ENCODE measurements around the gene TMPRSS3. TPM values are rescaled to one million over a fixed set of nuclear protein-coding genes. Genes with fewer than 3 reads are reported as not detected.

Gene TMPRSS3
- total and polyA plus RNA-seq, 2 donors, result not detected

DNA sequence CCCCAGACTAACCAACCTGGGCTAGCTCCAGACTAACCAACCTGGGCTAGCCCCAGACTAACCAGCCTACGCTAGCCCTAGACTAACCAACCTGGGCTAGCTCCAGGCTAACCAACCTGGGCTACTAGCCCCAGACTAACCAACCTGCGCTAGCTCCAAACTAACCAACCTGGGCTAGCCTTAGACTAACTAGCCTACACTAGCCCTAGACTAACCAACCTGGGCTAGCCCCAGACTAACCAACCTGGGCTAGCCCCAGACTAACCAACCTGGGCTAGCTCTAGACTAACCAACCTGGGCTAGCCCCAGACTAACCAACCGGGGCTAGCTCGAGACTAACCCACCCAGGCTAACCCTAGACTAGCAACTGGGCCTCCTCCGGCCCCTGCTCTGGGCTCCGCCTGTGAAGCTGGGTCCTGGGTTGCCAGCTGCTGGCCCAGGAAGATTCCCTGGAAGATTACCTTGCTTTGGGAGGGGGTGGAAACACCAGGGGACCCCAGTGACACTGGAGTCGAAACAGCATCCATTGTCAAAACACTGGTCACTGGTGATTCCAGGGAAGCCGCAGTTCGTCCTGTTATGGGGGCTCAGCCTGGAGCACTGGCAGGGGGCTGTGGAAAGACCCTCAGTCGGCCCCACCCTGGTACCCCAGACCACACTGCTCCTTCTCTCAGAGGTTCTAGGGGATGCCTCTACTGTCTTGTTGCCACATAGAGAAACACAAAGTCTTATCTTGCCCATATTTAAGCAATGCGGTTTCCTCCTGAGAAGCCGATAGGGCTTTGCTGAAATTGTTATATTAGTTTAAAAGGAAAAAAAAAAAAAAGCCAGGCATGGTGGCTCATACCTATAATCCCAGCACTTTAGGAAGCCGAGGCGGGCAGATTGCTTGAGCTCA is 46.2 kb downstream of the TMPRSS3 start:
- Histone ChIP-seq H3K27ac (ENCODE audit: low read depth) (no peak overlapping the region), H3K4me1 (ENCODE audit: insufficient read depth) (no peaks in the 10 kb centered on the region), H3K36me3 (ENCODE audit: insufficient read depth) (no peaks in the 10 kb centered on the region), H3K4me3 (ENCODE audit: low read depth, low read length) (no peak overlapping the region)
- DNase-seq (ENCODE audit: extremely low spot score), result no peak
- WGBS, result 80% methylated on average over 14 of the region's 14 CpGs

GRCh38 chr21:42348762-42349161 is 47.1 kb downstream of the TMPRSS3 start:
- WGBS, result 98% methylated on average over 2 of the region's 2 CpGs
- Histone ChIP-seq H3K27ac (ENCODE audit: low read depth) (no peak overlapping the region), H3K36me3 (ENCODE audit: insufficient read depth) (no peaks in the 10 kb centered on the region), H3K4me3 (ENCODE audit: low read depth, low read length) (no peak overlapping the region), H3K4me1 (ENCODE audit: insufficient read depth) (no peaks in the 10 kb centered on the region)
- DNase-seq (ENCODE audit: extremely low spot score), result no peak

GRCh38 chr21:42347601-42348327 is 48.1 kb downstream of the TMPRSS3 start:
- no peaks in the 10 kb centered on the region for H3K4me1 ChIP-seq (ENCODE audit: insufficient read depth)
- no peak for DNase-seq (ENCODE audit: extremely low spot score)
- H3K36me3 ChIP-seq (ENCODE audit: insufficient read depth), result no peaks in the 10 kb centered on the region
- 85% methylated on average over 30 of the region's 30 CpGs for WGBS
- H3K27ac ChIP-seq (ENCODE audit: low read depth), result no peak overlapping the region
- no peak overlapping the region for H3K4me3 ChIP-seq (ENCODE audit: low read depth, low read length)

DNA sequence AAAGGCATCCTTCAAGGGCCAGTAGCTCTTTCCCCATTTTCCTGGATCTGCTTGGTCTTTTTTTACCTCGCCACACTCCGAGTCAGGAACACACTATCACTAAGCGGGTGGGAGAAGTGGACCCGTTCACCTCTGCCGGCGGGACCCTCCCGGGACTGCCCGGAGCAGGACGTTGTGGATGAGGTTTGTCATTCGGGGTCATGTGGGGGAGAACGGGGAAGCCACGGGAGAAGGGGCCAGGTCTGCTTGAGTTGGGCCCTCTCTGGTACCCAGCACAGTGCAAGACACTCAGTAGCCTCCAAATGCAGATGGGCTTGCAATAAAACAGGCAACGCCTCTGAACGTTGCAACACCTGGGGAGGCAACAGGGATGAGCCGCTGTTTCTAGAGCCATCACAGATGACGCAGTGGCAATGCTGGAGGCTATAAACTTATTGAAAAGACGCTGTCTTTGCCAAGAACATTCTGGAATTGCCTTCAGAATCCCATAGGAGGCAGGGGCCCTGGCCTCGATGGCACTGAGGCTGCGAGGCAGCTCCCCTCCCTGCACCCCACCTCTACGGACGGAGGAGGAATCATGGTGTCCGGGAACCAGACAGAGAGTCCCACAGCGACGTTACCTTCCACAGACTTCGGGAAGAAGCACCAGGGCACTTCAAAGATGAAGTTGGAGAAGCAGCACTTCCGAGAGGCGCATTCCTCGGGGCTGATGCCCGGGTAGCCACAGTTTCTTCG is 48.8 kb downstream of the TMPRSS3 start:
- Histone ChIP-seq H3K36me3 (ENCODE audit: insufficient read depth) (no peaks in the 10 kb centered on the region), H3K27ac (ENCODE audit: low read depth) (no peak overlapping the region), H3K4me1 (ENCODE audit: insufficient read depth) (no peaks in the 10 kb centered on the region), H3K4me3 (ENCODE audit: low read depth, low read length) (no peak overlapping the region)
- WGBS, result 87% methylated on average over 30 of the region's 30 CpGs
- DNase-seq (ENCODE audit: extremely low spot score), result no peak

DNA sequence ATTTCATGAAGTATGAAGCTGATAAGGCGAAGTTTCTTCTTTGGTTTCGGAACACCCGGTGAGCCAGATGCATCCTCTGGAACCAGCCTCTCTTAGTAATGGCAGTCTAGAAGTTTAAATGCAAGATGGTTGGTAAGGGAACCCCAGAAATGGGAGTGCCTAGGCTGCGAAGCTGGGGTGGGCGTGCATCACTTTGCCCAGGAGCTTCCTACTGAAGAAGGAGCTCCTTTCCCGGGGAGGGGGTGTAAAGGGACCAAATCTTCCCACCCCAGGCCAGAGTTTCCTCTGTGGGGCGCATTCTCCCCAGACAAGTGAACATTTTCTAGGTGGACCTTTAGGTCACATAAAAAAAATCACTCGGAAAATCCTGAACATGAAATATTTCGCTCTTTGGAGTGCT is 49.4 kb downstream of the TMPRSS3 start:
- Histone ChIP-seq H3K27ac (ENCODE audit: low read depth) (no peak overlapping the region), H3K4me3 (ENCODE audit: low read depth, low read length) (no peak overlapping the region), H3K4me1 (ENCODE audit: insufficient read depth) (no peaks in the 10 kb centered on the region), H3K36me3 (ENCODE audit: insufficient read depth) (no peaks in the 10 kb centered on the region)
- no peak for DNase-seq (ENCODE audit: extremely low spot score)
- 88% methylated on average over 9 of the region's 9 CpGs for WGBS

GRCh38 chr21:42344631-42345030 is 51.2 kb downstream of the TMPRSS3 start:
- no peaks in the 10 kb centered on the region for H3K4me1 ChIP-seq (ENCODE audit: insufficient read depth)
- no peak overlapping the region for H3K4me3 ChIP-seq (ENCODE audit: low read depth, low read length)
- DNase-seq (ENCODE audit: extremely low spot score), result no peak
- H3K27ac ChIP-seq (ENCODE audit: low read depth), result no peak overlapping the region
- H3K36me3 ChIP-seq (ENCODE audit: insufficient read depth), result no peaks in the 10 kb centered on the region
- 74% methylated on average over 4 of the region's 4 CpGs for WGBS

DNA sequence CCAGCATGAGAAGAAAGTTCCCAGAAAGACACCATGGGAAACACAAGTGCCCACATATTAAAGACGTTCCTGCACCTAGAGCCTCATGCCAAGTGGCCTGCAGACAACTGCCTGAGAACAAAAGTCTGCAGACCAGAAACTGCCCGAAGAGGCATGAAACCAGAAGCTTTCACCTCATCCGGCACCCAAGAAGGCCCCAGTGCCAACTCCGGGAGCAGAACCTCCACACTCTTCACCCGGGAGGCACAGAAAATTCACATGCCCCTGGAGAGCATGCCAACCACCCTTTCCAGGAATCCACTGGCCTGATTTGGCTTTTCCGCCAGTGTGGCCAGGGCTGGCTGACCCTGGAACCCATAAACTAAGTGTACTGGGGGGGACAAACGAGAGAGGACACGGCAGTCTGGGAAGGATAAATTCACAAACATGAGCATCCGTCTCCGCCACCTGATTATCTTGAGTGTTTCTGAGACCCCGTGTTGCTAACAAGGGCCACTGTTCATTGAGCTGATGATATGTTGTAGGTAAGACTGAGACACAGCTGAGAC is 51.8 kb downstream of the TMPRSS3 start:
- no peak for DNase-seq (ENCODE audit: extremely low spot score)
- 83% methylated on average over 11 of the region's 11 CpGs for WGBS
- Histone ChIP-seq H3K36me3 (ENCODE audit: insufficient read depth) (no peaks in the 10 kb centered on the region), H3K4me3 (ENCODE audit: low read depth, low read length) (no peak overlapping the region), H3K27ac (ENCODE audit: low read depth) (no peak overlapping the region), H3K4me1 (ENCODE audit: insufficient read depth) (no peaks in the 10 kb centered on the region)

DNA sequence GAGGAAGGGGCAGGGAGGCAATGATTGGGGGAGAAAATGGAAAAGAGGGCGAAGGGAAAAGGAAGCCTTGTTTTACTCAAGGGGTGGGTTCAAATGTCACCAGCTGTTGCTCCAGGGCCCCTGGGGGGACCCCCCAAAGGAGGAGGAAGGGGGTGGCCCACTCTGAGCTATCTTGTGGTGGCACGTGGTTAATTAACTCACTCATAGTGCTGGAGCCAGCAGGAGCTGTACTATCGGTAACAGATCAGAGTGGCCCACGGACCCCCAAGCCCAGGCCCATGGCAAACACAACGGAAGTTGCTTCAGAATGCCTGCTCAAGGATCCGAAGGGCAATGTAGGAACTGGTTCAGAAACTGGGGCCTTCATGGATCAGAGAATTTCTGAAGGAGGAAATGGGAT is 52.3 kb downstream of the TMPRSS3 start:
- DNase-seq (ENCODE audit: extremely low spot score), result no peak
- WGBS, result 89% methylated on average over 6 of the region's 6 CpGs
- H3K4me1 ChIP-seq (ENCODE audit: insufficient read depth), result no peaks in the 10 kb centered on the region
- no peak overlapping the region for H3K4me3 ChIP-seq (ENCODE audit: low read depth, low read length)
- H3K36me3 ChIP-seq (ENCODE audit: insufficient read depth), result no peaks in the 10 kb centered on the region
- no peak overlapping the region for H3K27ac ChIP-seq (ENCODE audit: low read depth)

DNA sequence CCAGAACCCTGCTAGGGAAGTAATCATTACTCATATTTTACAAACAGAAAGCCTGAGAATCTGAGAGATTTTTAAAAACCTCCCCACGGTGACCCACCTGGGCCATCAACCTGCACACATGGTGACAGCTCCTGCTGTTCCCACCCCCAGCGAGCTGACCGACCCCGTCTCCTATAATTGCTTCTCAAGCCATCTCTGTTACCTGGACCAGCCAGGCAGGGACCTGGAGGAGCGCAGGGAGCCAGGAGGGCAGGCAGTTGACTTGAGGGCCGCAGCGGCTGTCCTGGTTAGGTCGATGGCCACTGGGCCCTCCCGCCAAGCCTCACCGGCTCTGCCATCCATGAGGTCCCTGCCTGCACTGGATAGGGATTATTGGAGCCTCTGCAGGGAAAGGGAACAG is 52.8 kb downstream of the TMPRSS3 start:
- DNase-seq (ENCODE audit: extremely low spot score), result no peak
- Histone ChIP-seq H3K4me3 (ENCODE audit: low read depth, low read length) (no peak overlapping the region), H3K4me1 (ENCODE audit: insufficient read depth) (no peaks in the 10 kb centered on the region), H3K27ac (ENCODE audit: low read depth) (no peak overlapping the region), H3K36me3 (ENCODE audit: insufficient read depth) (no peaks in the 10 kb centered on the region)
- 82% methylated on average over 10 of the region's 10 CpGs for WGBS

DNA sequence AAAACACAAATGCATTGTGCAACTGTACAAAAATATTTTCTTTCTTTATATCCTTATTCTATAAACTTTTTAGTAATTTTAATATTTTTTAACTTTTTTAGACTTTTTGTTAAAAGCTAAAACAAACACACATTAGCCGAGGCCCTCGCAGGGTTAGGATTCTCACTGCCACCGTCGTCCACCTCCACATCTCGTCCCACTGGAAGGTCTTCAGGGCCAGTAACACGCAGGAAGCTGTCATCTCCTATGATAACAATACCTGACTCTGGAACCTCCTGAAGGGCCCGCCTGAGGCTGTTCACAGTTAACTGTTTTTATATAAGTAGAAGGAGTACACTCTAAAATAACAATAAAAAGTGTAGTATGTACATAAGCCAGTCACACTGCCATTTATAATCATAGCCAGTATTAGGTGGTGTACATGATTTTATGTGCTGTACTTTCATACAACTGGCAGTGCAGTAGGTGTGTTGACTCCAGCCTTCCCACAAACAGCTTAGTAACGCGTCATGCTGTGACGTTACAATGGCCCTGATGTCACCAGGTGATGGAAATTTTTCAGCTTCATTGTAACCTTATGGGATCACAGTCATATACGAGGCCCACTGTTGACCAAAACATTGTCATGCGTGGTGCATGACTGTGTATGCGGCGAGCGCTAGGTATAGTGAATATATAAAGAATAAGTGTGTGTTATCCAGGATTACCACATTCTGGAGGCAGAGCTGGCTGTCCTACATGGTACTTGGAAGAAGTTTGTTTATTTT is 53.9 kb downstream of the TMPRSS3 start:
- 88% methylated on average over 15 of the region's 15 CpGs for WGBS
- DNase-seq (ENCODE audit: extremely low spot score), result no peak
- Histone ChIP-seq H3K36me3 (ENCODE audit: insufficient read depth) (no peaks in the 10 kb centered on the region), H3K27ac (ENCODE audit: low read depth) (no peak overlapping the region), H3K4me3 (ENCODE audit: low read depth, low read length) (no peak overlapping the region), H3K4me1 (ENCODE audit: insufficient read depth) (no peaks in the 10 kb centered on the region)

DNA sequence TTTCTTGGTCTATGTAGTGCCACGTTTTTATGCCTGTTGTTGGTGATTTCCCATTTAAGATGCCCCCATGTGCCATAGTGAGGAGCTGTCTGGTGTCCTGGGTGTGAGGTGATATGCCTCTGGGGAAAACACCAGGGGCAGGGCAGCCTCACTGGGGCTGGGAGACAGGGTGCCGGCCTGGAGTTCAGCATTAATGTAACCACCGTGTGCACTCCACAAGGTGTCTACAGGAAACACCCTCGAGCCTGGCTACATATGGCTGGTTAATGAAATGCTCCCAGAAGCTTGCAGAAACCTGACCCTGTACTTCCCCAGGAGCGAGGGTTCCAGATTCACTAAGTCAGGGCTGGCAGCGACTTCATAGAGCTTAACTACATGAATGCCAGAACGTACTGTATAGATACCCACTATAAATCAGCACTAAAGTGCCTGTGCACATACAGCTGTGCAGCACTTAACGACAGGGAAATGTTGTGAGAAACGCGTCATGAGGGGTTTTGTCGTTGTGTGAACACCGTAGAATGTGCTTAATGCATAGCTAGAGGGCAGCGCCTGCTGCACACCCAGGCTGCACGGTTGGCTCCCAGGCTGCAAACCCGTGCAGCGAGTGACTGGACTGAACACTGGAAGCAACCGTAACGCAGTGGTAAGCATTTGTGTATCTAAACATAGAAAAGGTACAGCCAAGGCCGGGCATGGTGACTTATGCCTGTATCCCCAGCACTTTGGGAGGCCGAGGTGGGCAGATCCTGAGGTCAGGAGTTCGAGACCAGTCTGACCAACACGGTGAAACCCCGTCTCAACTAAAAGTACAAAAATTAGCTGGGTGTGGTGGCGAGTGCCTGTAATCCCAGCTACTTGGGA is 55.4 kb downstream of the TMPRSS3 start:
- Histone ChIP-seq H3K27ac (ENCODE audit: low read depth) (no peak overlapping the region), H3K4me1 (ENCODE audit: insufficient read depth) (no peaks in the 10 kb centered on the region), H3K4me3 (ENCODE audit: low read depth, low read length) (no peak overlapping the region), H3K36me3 (ENCODE audit: insufficient read depth) (no peaks in the 10 kb centered on the region)
- WGBS, result 69% methylated on average over 24 of the region's 24 CpGs
- no peak for DNase-seq (ENCODE audit: extremely low spot score)

All from urinary bladder (tissue), 4 donors.